HCEC 1CT (cell line): ENCODE data around the gene GABRB3.

Experiments used
- DNase-seq: peaks from one replicate; pipeline ENCODE4 v3.0.0-alpha.2; 2017

The GABRB3 gene

GRCh38 chr15:26624128-26624527 is 148.7 kb downstream of the GABRB3 start:
- DNase-seq: no peak

- DNase-seq: no peak
These were observed 149.8 kb downstream of the GABRB3 start for GRCh38 chr15:26623071-26623470.

- DNase-seq: no peak
These were observed 151.1 kb downstream of the GABRB3 start for GRCh38 chr15:26621816-26622215.

GRCh38 chr15:26620528-26621458 is 152.1 kb downstream of the GABRB3 start:
- no peak for DNase-seq

- DNase-seq: no peak
These were observed 157.0 kb downstream of the GABRB3 start for GRCh38 chr15:26615927-26616302.

GRCh38 chr15:26615188-26615926 is 157.5 kb downstream of the GABRB3 start:
- DNase-seq: no peak

GRCh38 chr15:26614734-26615133 is 158.1 kb downstream of the GABRB3 start:
- DNase-seq: no peak

GRCh38 chr15:26598704-26599103 is 174.2 kb downstream of the GABRB3 start:
- DNase-seq: no peak

GRCh38 chr15:26595611-26596010 is 177.3 kb downstream of the GABRB3 start:
- no peak for DNase-seq

- no peak for DNase-seq
These were observed 182.2 kb downstream of the GABRB3 start for GRCh38 chr15:26590676-26591075.

- no peak for DNase-seq
These were observed 190.0 kb downstream of the GABRB3 start for GRCh38 chr15:26582840-26583239.

GRCh38 chr15:26580943-26581342 is 191.9 kb downstream of the GABRB3 start:
- DNase-seq: peak; percentile 1

GRCh38 chr15:26572602-26573350 is 200.1 kb downstream of the GABRB3 start:
- no peak for DNase-seq

- DNase-seq: no peak
These were observed 201.5 kb downstream of the GABRB3 start for GRCh38 chr15:26571346-26571745.

- DNase-seq: no peak
These were observed 207.3 kb downstream of the GABRB3 start for GRCh38 chr15:26565542-26565941.

GRCh38 chr15:26564361-26564760 is 208.5 kb downstream of the GABRB3 start:
- DNase-seq: no peak

GRCh38 chr15:26562336-26562735 is 210.5 kb downstream of the GABRB3 start:
- DNase-seq: no peak

- no peak for DNase-seq
These were observed 211.0 kb downstream of the GABRB3 start for GRCh38 chr15:26561896-26562295.

- no peak for DNase-seq
These were observed 211.7 kb downstream of the GABRB3 start for GRCh38 chr15:26561130-26561529.

- no peak for DNase-seq
These were observed 217.0 kb downstream of the GABRB3 start for GRCh38 chr15:26555898-26556297.

GRCh38 chr15:26551473-26551872 is 221.4 kb downstream of the GABRB3 start:
- DNase-seq: no peak

GRCh38 chr15:26550880-26551279 is 222.0 kb downstream of the GABRB3 start:
- DNase-seq: no peak

- DNase-seq: no peak
These were observed 235.2 kb downstream of the GABRB3 start for GRCh38 chr15:26537663-26538062.
